Mucosa of descending colon (tissue), 3 donors: ENCODE data around the gene PAX3. TPM values are rescaled to one million over a fixed set of nuclear protein-coding genes. Genes with fewer than 3 reads are reported as not detected.

ENCODE experiments used
- ATAC-seq: fragments of 200-7000 bp; cut with Tn5 transposase; one replicate; pipeline ENCODE4 v1.9.1; 2020; ENCODE audit warnings: mild to moderate bottlenecking, moderate library complexity
- DNase-seq, 3 donors: peaks; one replicate each; pipeline ENCODE4 v3.0.0-alpha.2; 2020
- H3K36me3 ChIP-seq: fragments of 200-600 bp; one replicate; pipeline ENCODE4 v1.8.0; 2021; ENCODE audit warnings: low read depth, mild to moderate bottlenecking
- H3K4me1 ChIP-seq: fragments of 200-600 bp; one replicate; pipeline ENCODE4 v1.8.0; 2021; ENCODE audit warnings: low read depth, mild to moderate bottlenecking
- H3K4me3 ChIP-seq: fragments of 200-600 bp; one replicate; pipeline ENCODE4 v1.8.0; 2021; ENCODE audit warnings: mild to moderate bottlenecking
- H3K9me3 ChIP-seq: fragments of 200-600 bp; one replicate; pipeline ENCODE4 v1.8.0; 2021; ENCODE audit warnings: mild to moderate bottlenecking
- intact Hi-C, 2 donors: fragments of 100-400 bp; cut with DNase I in 1 of 2; cut with micrococcal nuclease in 1 of 2; formaldehyde crosslinking; loops; one replicate each; pipeline versions ENCODE4 v1.11.0 to v1.11.1; 2022; cut with DNase I, micrococcal nuclease
- total RNA-seq, 3 donors: library from RNA; stranded (reverse); fragmentation: NEBNext Ultra II Directional in 2 of 3; extraction: Animal tissue kit (Norgen Biotek cat#: 25700) in 2 of 3; gene quantifications; one replicate each; pipeline versions ENCODE4 v1.2.1 to v1.2.4, GENCODE V29; 2021 to 2023
- TF ChIP-seq, protein P1 (sequence below): fragments of 200-600 bp; IDR thresholded peaks from one replicate; pipeline ENCODE4 v1.8.0; 2022; ENCODE audit warnings: antibody characterized with exemption, mild to moderate bottlenecking
- donor health status: DM: no; HTN: no; CAD: no; lungs with moderate emphysema.
- donor health status: DM: no; HTN: no; CAD: no.
- donor health status: DM: no; HTN: yes; CAD: no.

PAX3 gene
- total RNA-seq, 3 donors from 2014 or later, result not detected

DNA sequence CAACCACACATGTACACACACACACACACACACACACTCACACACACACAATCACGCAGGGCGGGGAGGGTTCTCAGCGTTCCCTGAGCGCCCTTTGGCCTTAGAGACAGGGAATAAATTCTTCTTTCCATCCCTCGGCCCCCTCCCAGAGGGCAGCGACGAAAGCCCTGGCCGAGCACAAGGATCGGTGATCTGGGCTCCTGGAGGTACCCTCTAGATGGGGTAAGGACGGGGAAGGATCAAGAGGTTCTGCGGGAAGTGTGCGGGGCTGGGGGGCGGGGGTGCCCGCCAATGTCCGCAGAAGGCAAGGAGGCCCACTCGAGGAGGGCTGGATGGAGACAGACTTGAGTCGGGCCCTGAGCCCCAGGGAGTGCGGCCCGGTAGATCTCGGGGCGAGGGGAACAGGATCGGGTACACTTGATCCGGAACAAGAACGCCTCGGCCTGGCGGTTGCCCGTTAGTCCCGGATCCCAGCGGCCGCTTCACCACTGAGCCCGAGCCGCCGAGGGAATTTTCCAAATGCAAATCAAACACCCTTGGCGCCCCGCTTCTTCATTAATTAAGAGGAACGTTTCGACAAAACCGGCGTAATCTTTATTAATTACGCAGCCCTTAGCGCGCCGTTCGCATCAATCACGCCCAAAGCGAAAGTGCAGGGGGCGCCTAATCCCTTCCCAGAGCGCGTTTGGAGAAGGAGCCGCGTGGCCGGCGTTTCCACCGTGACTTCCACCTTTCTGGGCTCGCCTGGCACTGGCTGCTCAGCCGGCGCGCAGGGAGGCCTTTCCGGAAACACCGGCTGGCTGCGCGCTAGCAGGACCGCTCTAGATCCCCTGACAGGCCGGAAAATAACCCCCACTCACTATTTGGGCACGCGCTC is 7.0 kb upstream of the PAX3 start:
- DNase-seq (peak in 2 of 3 donors; percentile 48 to 51), ATAC-seq (peak; percentile 52)
- TF ChIP-seq, protein P1, sequence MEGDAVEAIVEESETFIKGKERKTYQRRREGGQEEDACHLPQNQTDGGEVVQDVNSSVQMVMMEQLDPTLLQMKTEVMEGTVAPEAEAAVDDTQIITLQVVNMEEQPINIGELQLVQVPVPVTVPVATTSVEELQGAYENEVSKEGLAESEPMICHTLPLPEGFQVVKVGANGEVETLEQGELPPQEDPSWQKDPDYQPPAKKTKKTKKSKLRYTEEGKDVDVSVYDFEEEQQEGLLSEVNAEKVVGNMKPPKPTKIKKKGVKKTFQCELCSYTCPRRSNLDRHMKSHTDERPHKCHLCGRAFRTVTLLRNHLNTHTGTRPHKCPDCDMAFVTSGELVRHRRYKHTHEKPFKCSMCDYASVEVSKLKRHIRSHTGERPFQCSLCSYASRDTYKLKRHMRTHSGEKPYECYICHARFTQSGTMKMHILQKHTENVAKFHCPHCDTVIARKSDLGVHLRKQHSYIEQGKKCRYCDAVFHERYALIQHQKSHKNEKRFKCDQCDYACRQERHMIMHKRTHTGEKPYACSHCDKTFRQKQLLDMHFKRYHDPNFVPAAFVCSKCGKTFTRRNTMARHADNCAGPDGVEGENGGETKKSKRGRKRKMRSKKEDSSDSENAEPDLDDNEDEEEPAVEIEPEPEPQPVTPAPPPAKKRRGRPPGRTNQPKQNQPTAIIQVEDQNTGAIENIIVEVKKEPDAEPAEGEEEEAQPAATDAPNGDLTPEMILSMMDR, result no peak
- intact Hi-C loops, result no loop called here
- Histone ChIP-seq H3K4me1 (peaks cover 35% of the 10 kb centered on the region), H3K4me3 (no peak overlapping the region), H3K36me3 (no peaks in the 10 kb centered on the region), H3K9me3 (no peaks in the 10 kb centered on the region)

DNA sequence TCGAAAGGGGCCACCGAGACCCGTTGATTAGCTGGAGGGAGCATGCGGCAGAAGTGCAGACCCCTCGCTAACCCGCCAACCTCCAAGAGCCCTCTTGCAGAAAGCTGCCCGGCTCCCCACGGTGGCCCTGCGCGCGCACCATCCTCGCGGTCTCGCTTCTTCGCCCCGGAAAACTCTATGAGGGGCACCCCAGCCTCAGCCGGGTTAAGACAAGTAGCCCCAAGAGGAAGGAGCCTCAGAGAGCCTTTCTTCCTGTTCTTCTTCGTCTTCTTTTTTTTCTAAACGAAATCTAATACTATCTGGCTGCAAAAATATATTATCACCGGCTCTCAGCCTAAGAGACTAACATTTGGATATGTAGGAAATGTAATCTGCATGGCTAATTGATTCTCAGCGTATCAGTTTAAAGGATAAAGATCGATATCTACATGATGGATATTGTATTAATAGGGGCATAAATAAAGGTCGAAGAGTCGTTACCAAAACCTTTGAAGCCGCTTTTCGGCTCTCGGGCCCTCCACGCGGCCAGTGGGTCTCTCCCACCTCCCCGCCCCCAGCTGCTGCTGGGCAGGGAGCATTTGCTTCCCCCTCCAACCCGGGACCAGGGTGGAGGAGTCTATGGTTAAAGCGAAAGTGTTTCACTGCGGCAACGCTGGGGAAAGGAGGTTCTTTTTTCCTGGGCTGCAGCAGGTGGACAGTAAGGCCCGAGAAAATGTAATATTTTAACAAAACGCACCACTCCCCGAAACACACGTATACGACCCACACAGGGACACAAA is 6.1 kb upstream of the PAX3 start:
- DNase-seq, result peak in 1 of 3 donors; percentile 28
- H3K36me3 ChIP-seq, result no peaks in the 10 kb centered on the region
- ATAC-seq, result peak; percentile 23
- H3K4me1 ChIP-seq, result peaks cover 35% of the 10 kb centered on the region
- TF ChIP-seq, protein P1, result no peak
- no peak overlapping the region for H3K4me3 ChIP-seq
- intact Hi-C loops, result no loop called here
- H3K9me3 ChIP-seq, result no peaks in the 10 kb centered on the region

DNA sequence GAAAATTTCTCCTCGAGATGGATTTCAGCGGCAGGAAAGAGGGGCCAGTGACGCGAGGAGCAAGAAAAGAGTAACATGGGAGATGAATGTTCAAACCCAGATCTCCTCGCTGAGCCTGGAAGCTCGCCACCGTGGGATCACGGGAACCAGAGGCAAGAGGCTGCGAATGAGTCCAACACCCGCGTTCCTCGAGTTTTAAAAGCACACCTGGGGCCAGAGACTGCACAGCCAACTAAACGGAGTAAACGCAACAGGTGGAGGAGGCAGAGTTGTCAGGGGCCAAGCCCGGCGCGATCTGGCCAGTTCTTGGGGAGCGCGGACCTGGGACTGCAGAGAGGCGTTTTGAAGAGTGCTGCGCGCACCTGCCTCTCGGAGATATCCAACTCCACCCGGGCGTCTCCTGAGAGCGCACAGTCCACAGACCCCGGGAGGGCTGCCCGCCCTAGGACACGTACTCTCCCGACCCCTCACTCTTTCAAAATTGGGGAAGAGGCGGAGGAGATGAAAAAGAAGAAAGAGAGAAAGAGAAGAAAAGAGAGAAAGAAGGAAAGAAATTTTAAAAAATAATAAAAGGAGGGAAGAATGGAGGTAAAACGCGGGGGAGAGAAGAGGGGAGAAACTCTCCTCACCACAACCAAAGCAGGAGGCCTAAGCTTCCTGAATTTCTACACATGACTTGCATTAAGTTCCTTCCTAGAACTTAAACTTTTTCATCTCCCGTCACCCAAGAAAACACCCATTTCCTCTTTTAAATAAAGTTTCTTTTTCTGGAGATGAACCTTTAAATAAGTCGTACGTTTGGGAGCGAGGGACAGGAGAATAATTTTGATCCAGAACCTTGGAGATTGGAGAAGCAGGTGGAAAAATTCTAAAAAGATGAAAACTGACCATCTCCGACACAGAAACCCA is 5.3 kb upstream of the PAX3 start:
- no peak for DNase-seq
- Histone ChIP-seq H3K4me1 (peaks cover 35% of the 10 kb centered on the region), H3K9me3 (no peaks in the 10 kb centered on the region), H3K4me3 (no peak overlapping the region), H3K36me3 (no peaks in the 10 kb centered on the region)
- intact Hi-C loops, result no loop called here
- no peak for ATAC-seq
- TF ChIP-seq, protein P1, result no peak

DNA sequence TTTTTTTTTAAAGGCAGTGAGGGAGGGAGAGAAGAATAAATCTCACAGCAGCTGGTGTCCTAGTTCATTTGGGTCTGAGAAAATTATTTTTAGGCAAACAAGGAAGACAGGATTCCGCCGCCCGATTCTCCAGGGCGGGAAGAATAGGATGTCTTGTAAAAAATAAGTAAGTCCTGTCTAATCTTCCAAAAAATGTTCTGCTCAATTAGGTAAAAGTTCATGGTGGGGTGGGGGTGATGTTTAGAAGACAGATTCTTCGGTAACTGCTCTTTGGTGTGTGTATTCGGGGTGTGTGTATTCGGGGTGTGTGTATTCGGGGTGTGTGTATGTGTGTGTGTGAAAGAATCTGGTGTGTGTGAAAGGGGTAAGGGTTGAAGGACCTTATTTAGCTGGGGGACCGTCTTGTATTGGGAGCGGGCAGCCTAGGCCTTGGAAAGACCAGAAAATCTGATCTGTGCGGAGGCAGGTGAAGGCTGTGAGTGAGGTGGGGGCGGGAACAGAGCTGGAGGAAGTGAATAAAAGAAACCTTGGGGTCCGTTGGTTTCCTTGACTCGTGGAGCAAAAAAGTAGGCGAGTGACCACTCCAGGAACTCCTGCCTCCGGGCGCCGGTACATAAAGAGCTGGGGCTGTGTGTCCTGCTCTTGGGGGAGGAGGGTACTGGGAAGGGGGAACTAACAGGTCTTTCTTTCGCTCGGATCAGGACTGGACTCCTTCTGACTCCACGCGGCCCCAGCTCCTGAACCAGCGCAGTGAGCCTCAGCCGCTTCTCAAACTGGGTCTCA is 4.4 kb upstream of the PAX3 start:
- Histone ChIP-seq H3K9me3 (no peaks in the 10 kb centered on the region), H3K4me3 (no peak overlapping the region), H3K4me1 (peaks cover 40% of the 10 kb centered on the region), H3K36me3 (no peaks in the 10 kb centered on the region)
- ATAC-seq, result no peak
- intact Hi-C loops, result no loop called here
- TF ChIP-seq, protein P1, result no peak
- no peak for DNase-seq
